Left lung (tissue), 10 donors: ENCODE results near the gene PITPNM3. TPM values are rescaled to one million over a fixed set of nuclear protein-coding genes. Genes with fewer than 3 reads are reported as not detected.
A peak's percentile ranks its signal among the peaks of the same experiment; 100 is the strongest.

Experiments
- ATAC-seq: fragments of 200-7000 bp; cut with Tn5 transposase; one replicate; pipeline ENCODE4 v1.9.1; 2020; ENCODE audit warnings: moderate library complexity
- DNase-seq, 4 donors: peaks; one replicate each; pipeline ENCODE4 v3.0.0-alpha.2; 2013 to 2020
- H3K27ac ChIP-seq, 2 donors: fragments of 200-600 bp; sonication (generic) in 1 of 2; one replicate each; pipeline versions ENCODE4 v1.5.0 to v1.8.0; 2020 to 2021
- H3K27me3 ChIP-seq, 2 donors: fragments of 200-600 bp; sonication (generic) in 1 of 2; one replicate each; pipeline versions ENCODE4 v1.5.0 to v1.8.0; 2020 to 2021
- H3K36me3 ChIP-seq, 2 donors: fragments of 200-600 bp; sonication (generic) in 1 of 2; one replicate each; pipeline versions ENCODE4 v1.5.0 to v1.8.0; 2020 to 2021
- H3K4me1 ChIP-seq, 2 donors: fragments of 200-600 bp; one replicate each; pipeline ENCODE4 v1.8.0; 2021
- H3K4me3 ChIP-seq, 2 donors: fragments of 200-600 bp; sonication (generic) in 1 of 2; one replicate each; pipeline versions ENCODE4 v1.5.0 to v1.8.0; 2020 to 2021; ENCODE audit warnings: mild to moderate bottlenecking in 1 of 2
- H3K9me3 ChIP-seq, 2 donors: fragments of 200-600 bp; sonication (generic) in 1 of 2; one replicate each; pipeline versions ENCODE4 v1.5.0 to v1.8.0; 2020 to 2021
- intact Hi-C, 2 donors: fragments of 100-400 bp; cut with DNase I; formaldehyde crosslinking; loops; one replicate each; pipeline versions ENCODE4 v1.11.2 to v1.14.2; 2022
- polyA plus RNA-seq, 6 donors: library from polyadenylated mRNA; unstranded; fragments of 120-200 nt; gene quantifications; one replicate each; pipeline ENCODE4 v1.2.1, GENCODE V29; 2013; ENCODE audit not compliant: insufficient read length in 6 of 6
- total RNA-seq, 2 donors: library from RNA; stranded (reverse); fragmentation: NEBNext Ultra II Directional; extraction: Animal tissue kit (Norgen Biotek cat#: 25700); gene quantifications; one replicate each; pipeline ENCODE4 v1.2.1, GENCODE V29; 2021
- TF ChIP-seq, protein P1 (sequence below), 2 donors: fragments of 200-600 bp; sonication (generic) in 1 of 2; IDR thresholded peaks; one replicate each; pipeline versions ENCODE4 v1.5.0 to v1.8.0; 2021; ENCODE audit warnings: antibody characterized with exemption in 2 of 2
- donor health status: DM: no; HTN: yes; CAD: no.
- donor health status: DM: no; HTN: no; CAD: no.

Gene PITPNM3
- total and polyA plus RNA-seq, 8 donors, result 3.6 to 13.8 (median 5.8) TPM

DNA sequence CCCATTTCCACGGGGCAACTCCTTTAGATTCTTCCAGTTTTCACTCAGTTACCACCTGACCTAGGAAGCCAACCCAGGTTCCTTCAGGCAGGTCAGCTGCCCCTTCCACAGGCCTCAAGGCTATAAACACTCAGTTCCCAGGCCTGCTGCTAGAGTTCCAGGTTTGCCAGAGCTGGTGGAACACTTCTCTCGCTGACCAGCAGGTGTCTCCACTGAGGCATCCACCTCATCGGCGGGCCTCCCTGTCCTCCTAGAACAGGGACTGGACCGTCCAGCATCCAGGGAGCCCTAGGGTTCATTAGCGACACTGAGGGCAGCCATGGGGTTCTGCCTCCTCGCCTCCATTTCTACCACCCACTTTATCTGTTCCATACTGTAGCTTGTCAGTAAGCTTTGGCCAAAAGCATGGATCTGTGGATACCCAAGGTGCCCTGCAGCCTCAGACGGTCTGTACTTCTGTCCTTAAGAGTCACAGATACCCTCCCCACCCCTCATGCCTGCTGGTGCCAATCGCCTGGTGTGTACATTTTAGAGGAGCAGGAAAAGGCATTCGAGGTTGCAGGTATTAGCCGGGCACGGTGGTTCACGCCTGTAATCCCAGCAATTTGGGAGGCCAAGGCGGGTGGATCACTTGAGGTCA is 83.1 kb downstream of the PITPNM3 start:
- Histone ChIP-seq H3K27me3 (no peaks in the 10 kb centered on the region), H3K27ac (no peak overlapping the region), H3K9me3 (no peaks in the 10 kb centered on the region), H3K4me3 (no peak overlapping the region), H3K4me1 (no peaks in the 10 kb centered on the region), H3K36me3 (no peaks in the 10 kb centered on the region)
- ATAC-seq (peak; percentile 95), DNase-seq (peak; percentile 44 to 88 (median 76))
- intact Hi-C loops, result no loop called here
- TF ChIP-seq, protein P1, sequence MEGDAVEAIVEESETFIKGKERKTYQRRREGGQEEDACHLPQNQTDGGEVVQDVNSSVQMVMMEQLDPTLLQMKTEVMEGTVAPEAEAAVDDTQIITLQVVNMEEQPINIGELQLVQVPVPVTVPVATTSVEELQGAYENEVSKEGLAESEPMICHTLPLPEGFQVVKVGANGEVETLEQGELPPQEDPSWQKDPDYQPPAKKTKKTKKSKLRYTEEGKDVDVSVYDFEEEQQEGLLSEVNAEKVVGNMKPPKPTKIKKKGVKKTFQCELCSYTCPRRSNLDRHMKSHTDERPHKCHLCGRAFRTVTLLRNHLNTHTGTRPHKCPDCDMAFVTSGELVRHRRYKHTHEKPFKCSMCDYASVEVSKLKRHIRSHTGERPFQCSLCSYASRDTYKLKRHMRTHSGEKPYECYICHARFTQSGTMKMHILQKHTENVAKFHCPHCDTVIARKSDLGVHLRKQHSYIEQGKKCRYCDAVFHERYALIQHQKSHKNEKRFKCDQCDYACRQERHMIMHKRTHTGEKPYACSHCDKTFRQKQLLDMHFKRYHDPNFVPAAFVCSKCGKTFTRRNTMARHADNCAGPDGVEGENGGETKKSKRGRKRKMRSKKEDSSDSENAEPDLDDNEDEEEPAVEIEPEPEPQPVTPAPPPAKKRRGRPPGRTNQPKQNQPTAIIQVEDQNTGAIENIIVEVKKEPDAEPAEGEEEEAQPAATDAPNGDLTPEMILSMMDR (IDR thresholded peaks at IDR 0.05), result peak; percentile 94 to 95

DNA sequence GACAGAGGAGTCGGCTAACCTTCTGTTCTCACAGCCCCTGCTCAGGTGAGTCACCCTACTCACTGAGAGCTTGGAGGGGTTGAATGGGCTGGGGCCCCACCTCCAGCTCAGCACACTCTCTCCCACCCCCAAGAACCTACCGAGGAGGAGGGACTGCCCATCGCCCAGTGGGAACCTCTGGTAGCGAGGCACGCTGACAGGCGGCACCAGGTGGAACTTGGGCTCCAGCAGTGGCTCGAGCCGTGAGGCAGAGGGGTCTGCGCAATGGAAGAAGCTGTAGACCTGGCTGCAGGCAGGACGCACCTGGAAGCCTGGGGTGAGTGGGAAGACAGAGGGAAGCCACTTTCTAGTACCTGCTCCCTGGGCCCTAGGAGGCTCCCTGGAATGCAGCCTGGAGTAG is 83.8 kb downstream of the PITPNM3 start:
- TF ChIP-seq, protein P1 (IDR thresholded peaks at IDR 0.05), result no peak
- Histone ChIP-seq H3K27me3 (no peaks in the 10 kb centered on the region), H3K9me3 (no peaks in the 10 kb centered on the region), H3K36me3 (no peaks in the 10 kb centered on the region), H3K4me3 (no peak overlapping the region), H3K4me1 (no peaks in the 10 kb centered on the region), H3K27ac (no peak overlapping the region)
- no peak for ATAC-seq
- intact Hi-C loops, result no loop called here
- peak in 1 of 4 donors; percentile 52 for DNase-seq

DNA sequence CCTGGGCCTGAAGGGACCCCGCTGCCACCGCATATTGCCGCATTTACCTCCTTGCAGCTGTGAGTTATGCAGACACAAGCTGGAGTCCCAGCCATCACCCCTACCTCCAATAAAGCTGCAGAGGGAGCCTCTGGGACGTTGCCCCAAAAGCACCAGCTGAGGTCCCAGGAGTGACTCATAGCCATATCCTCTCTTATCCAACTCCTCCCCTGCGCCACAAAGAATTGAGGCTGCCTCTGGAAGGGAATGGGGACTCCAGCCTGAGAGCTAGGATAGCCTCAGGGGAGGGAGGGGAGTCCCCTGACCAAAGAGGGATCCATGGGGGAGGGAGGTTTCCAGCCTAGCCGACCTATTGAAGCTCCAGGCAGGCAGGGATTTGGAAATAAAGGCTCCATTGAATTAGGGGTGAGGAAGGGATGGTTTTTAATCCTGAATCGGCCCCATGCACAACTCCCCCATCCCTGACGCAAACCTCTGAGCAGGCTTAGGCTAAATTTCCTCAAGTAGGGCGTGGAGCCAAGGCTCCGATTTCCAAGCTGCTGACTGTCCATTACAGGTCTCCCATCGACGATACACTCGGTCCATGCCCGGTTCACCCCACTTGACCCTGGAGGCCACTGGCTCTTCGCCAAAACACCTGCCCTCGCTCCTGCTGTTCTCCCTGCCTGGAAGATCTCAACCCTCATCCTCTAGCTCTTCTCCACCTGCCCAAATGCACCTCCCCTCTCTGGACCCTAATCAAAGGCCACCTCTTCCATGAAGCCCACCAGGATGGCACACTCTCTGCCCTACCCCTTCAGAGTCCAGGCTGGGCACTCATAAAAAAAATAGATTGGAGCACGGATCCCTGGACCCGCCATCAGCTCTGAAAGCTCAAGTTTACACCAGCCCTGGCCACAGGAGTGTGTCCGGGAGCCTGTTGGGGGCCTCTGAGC is 84.6 kb downstream of the PITPNM3 start:
- DNase-seq, result peak in 1 of 4 donors; percentile 38
- H3K27me3 ChIP-seq, result no peaks in the 10 kb centered on the region
- TF ChIP-seq, protein P1 (IDR thresholded peaks at IDR 0.05), result no peak
- no peak overlapping the region for H3K27ac ChIP-seq
- no peak overlapping the region for H3K4me3 ChIP-seq
- no peak for ATAC-seq
- intact Hi-C loops, result no loop called here
- no peaks in the 10 kb centered on the region for H3K9me3 ChIP-seq
- H3K36me3 ChIP-seq, result no peaks in the 10 kb centered on the region
- no peaks in the 10 kb centered on the region for H3K4me1 ChIP-seq

DNA sequence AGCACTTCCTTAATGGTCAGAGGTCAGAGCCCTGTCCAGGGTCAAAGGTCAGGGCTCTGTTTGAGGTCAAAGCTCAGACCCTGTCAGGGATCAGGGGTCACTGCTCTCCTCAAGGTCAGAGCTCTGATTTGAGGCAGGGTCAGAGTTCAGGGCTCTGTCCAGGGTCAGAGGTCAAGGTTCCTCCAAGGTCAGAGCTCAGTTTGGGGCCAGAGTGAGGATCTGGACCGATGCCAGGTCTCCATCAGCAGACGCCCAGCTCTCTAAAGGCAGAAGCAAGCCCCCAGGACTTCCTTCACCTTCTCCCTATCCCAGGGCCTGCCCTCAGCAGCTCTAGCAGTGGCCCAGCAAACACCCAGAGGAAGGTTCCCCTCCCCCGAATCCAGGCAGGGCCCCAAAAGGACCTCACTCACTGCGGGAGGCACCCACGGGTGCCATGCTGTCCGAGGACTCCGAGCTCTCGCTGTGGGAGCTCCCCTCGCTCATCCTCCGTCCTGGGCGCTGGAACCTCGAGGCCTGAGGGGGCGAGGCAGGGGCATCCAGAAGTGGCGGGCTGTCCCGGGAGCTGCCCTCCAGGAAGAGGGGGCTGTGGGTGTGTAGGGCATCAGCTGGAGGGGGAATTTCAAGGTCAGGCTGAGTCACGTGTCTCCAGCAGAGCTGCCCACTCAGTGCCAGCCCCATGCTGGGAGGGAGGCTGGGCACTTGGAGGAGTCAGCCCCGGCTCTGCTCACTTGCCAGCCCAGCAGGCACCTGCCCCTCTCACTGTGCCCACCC is 85.4 kb downstream of the PITPNM3 start:
- H3K27me3 ChIP-seq, result no peaks in the 10 kb centered on the region
- no peaks in the 10 kb centered on the region for H3K4me1 ChIP-seq
- H3K4me3 ChIP-seq, result no peak overlapping the region
- H3K36me3 ChIP-seq, result no peaks in the 10 kb centered on the region
- no peak for ATAC-seq
- DNase-seq, result peak in 1 of 4 donors; percentile 67
- intact Hi-C loops, result no loop called here
- H3K9me3 ChIP-seq, result no peaks in the 10 kb centered on the region
- TF ChIP-seq, protein P1 (IDR thresholded peaks at IDR 0.05), result no peak
- no peak overlapping the region for H3K27ac ChIP-seq
